BLaER1 (cell line): ENCODE results near the gene TCTN3.
A peak's percentile ranks its signal among the peaks of the same experiment; 100 is the strongest.
"Not testable (repeated sequence)": the region's sequence is repeated elsewhere in the genome, so short reads cannot be mapped to it uniquely, and the experiment has no call there.

Experiments
- H3K27ac ChIP-seq: shearing (Covaris generic); formaldehyde crosslinking; 2 replicates; pipeline ENCODE4 v1.8.1; 2022
- H3K27me3 ChIP-seq: shearing (Covaris generic); formaldehyde crosslinking; 2 replicates; pipeline ENCODE4 v1.8.1; 2022
- H3K36me3 ChIP-seq: shearing (Covaris generic); formaldehyde crosslinking; 2 replicates; pipeline ENCODE4 v1.8.1; 2022
- H3K4me1 ChIP-seq: shearing (Covaris generic); formaldehyde crosslinking; 2 replicates; pipeline ENCODE4 v1.8.1; 2022
- H3K4me2 ChIP-seq: shearing (Covaris generic); formaldehyde crosslinking; 2 replicates; pipeline ENCODE4 v1.8.1; 2022
- H3K4me3 ChIP-seq: shearing (Covaris generic); formaldehyde crosslinking; 2 replicates; pipeline ENCODE4 v1.8.1; 2022
- H3K9ac ChIP-seq: shearing (Covaris generic); formaldehyde crosslinking; 2 replicates; pipeline ENCODE4 v1.8.1; 2022
- H3K9me3 ChIP-seq: shearing (Covaris generic); formaldehyde crosslinking; 2 replicates; pipeline ENCODE4 v1.8.1; 2022
- H4K20me1 ChIP-seq: shearing (Covaris generic); formaldehyde crosslinking; 2 replicates; pipeline ENCODE4 v1.8.1; 2022
- Cebpa-rat ChIP-seq: shearing (Covaris generic); IDR thresholded peaks from 2 replicates; pipeline ENCODE4 v1.8.1; 2022

Gene TCTN3

GRCh38 chr10:95693071-95693667 lies 558 bp downstream of the TCTN3 start:
- Histone ChIP-seq H3K9me3 (peaks cover 1% of the 10 kb centered on the region; the same call in 1 of the 2 replicates), H3K4me2 (peak overlapping the region; percentile 96), H3K36me3 (peaks cover 39% of the 10 kb centered on the region), H4K20me1 (peaks cover 20% of the 10 kb centered on the region; the same call in 1 of the 2 replicates), H3K4me1 (peaks cover 21% of the 10 kb centered on the region), H3K27ac (peak overlapping the region; percentile 62), H3K9ac (peak overlapping the region; percentile 87), H3K27me3 (no peaks in the 10 kb centered on the region), H3K4me3 (peak overlapping the region; percentile 88)
- no peak for TF ChIP-seq Cebpa-rat

- 0 out of 2 replicates have a peak overlapping the region, but pooled peaks have one; percentile 87 for H3K9ac ChIP-seq
- H3K27me3 ChIP-seq = no peaks in the 10 kb centered on the region
- no peak overlapping the region for H3K4me3 ChIP-seq
- peak overlapping the region; percentile 96; the same call in 1 of the 2 replicates for H3K4me2 ChIP-seq
- peaks cover 21% of the 10 kb centered on the region for H3K4me1 ChIP-seq
- H3K9me3 ChIP-seq = no peaks in the 10 kb centered on the region
- H4K20me1 ChIP-seq = peaks cover 20% of the 10 kb centered on the region; the same call in 1 of the 2 replicates
- H3K27ac ChIP-seq = no peak overlapping the region
- H3K36me3 ChIP-seq = peaks cover 58% of the 10 kb centered on the region
- no peak for TF ChIP-seq Cebpa-rat
These were observed 2.4 kb downstream of the TCTN3 start for GRCh38 chr10:95691281-95691680.

- H3K9me3 ChIP-seq = no peaks in the 10 kb centered on the region
- no peaks in the 10 kb centered on the region for H3K27me3 ChIP-seq
- peaks cover 84% of the 10 kb centered on the region for H3K36me3 ChIP-seq
- peaks cover 20% of the 10 kb centered on the region; the same call in 1 of the 2 replicates for H4K20me1 ChIP-seq
- no peak overlapping the region for H3K9ac ChIP-seq
- TF ChIP-seq Cebpa-rat = no peak
- H3K4me2 ChIP-seq = no peak overlapping the region
- H3K4me1 ChIP-seq = peaks cover 21% of the 10 kb centered on the region
- H3K4me3 ChIP-seq = no peak overlapping the region
- no peak overlapping the region for H3K27ac ChIP-seq
These were observed 5.1 kb downstream of the TCTN3 start for GRCh38 chr10:95688648-95689047.

GRCh38 chr10:95683966-95684365 lies 9.8 kb downstream of the TCTN3 start:
- Histone ChIP-seq H3K4me1 (no peaks in the 10 kb centered on the region), H3K9me3 (no peaks in the 10 kb centered on the region), H3K4me2 (no peak overlapping the region), H3K36me3 (peaks cover 98% of the 10 kb centered on the region), H3K27ac (no peak overlapping the region), H3K4me3 (no peak overlapping the region), H3K9ac (no peak overlapping the region), H3K27me3 (no peaks in the 10 kb centered on the region), H4K20me1 (peaks cover 1% of the 10 kb centered on the region; the same call in 1 of the 2 replicates)
- no peak for TF ChIP-seq Cebpa-rat

GRCh38 chr10:95675403-95676116 lies 18.2 kb downstream of the TCTN3 start:
- Histone ChIP-seq H3K36me3 (peaks cover 71% of the 10 kb centered on the region), H3K4me2 (no peak overlapping the region), H3K9ac (no peak overlapping the region), H3K27me3 (no peaks in the 10 kb centered on the region), H3K4me1 (no peaks in the 10 kb centered on the region), H3K27ac (no peak overlapping the region), H3K9me3 (no peaks in the 10 kb centered on the region), H4K20me1 (no peaks in the 10 kb centered on the region), H3K4me3 (no peak overlapping the region)
- no peak for TF ChIP-seq Cebpa-rat

- no peak overlapping the region for H3K4me3 ChIP-seq
- no peaks in the 10 kb centered on the region for H3K27me3 ChIP-seq
- no peaks in the 10 kb centered on the region for H3K9me3 ChIP-seq
- TF ChIP-seq Cebpa-rat = no peak
- peaks cover 66% of the 10 kb centered on the region for H3K36me3 ChIP-seq
- no peaks in the 10 kb centered on the region for H3K4me1 ChIP-seq
- H3K9ac ChIP-seq = no peak overlapping the region
- no peak overlapping the region for H3K4me2 ChIP-seq
- H4K20me1 ChIP-seq = no peaks in the 10 kb centered on the region
- no peak overlapping the region for H3K27ac ChIP-seq
These were observed 19.1 kb downstream of the TCTN3 start for GRCh38 chr10:95674643-95675042.

GRCh38 chr10:95672641-95673040 lies 21.1 kb downstream of the TCTN3 start:
- not testable (repeated sequence) for H3K4me2 ChIP-seq, H3K4me1 ChIP-seq, H3K9ac ChIP-seq, H4K20me1 ChIP-seq, H3K9me3 ChIP-seq, H3K27me3 ChIP-seq, H3K4me3 ChIP-seq, H3K27ac ChIP-seq
- H3K36me3 ChIP-seq = peaks cover 51% of the 10 kb centered on the region

- Histone ChIP-seq H3K9ac (no peak overlapping the region), H3K4me3 (no peak overlapping the region), H3K9me3 (no peaks in the 10 kb centered on the region), H3K36me3 (peaks cover 43% of the 10 kb centered on the region), H3K4me2 (no peak overlapping the region), H3K27me3 (no peaks in the 10 kb centered on the region), H4K20me1 (no peaks in the 10 kb centered on the region), H3K27ac (no peak overlapping the region), H3K4me1 (no peaks in the 10 kb centered on the region)
- no peak for TF ChIP-seq Cebpa-rat
These were observed 29.2 kb downstream of the TCTN3 start for GRCh38 chr10:95664543-95664942.

- no peak overlapping the region for H3K4me3 ChIP-seq
- no peak overlapping the region for H3K4me2 ChIP-seq
- no peaks in the 10 kb centered on the region for H3K9me3 ChIP-seq
- TF ChIP-seq Cebpa-rat = no peak
- H3K27ac ChIP-seq = no peak overlapping the region
- no peaks in the 10 kb centered on the region for H4K20me1 ChIP-seq
- H3K36me3 ChIP-seq = peaks cover 43% of the 10 kb centered on the region
- no peaks in the 10 kb centered on the region for H3K27me3 ChIP-seq
- no peak overlapping the region for H3K9ac ChIP-seq
- no peaks in the 10 kb centered on the region for H3K4me1 ChIP-seq
These were observed 30.2 kb downstream of the TCTN3 start for GRCh38 chr10:95663496-95663895.

- Histone ChIP-seq H3K4me3 (no peak overlapping the region), H3K9me3 (no peaks in the 10 kb centered on the region), H3K27ac (no peak overlapping the region), H3K9ac (no peak overlapping the region), H3K36me3 (peaks cover 34% of the 10 kb centered on the region), H3K4me1 (peaks cover 5% of the 10 kb centered on the region; the same call in 1 of the 2 replicates), H3K27me3 (no peaks in the 10 kb centered on the region), H3K4me2 (no peak overlapping the region), H4K20me1 (no peaks in the 10 kb centered on the region)
- TF ChIP-seq Cebpa-rat = no peak
These were observed 31.9 kb downstream of the TCTN3 start for GRCh38 chr10:95661818-95662217.
